CD14-positive monocyte (primary cell): ENCODE data around the gene DBF4B. TPM values are rescaled to one million over a fixed set of nuclear protein-coding genes. Genes with fewer than 3 reads are reported as not detected.

Source experiments
- DNase-seq, 3 donors: peaks; one replicate each; pipeline ENCODE4 v3.0.0-alpha.2; 2011 to 2022
- H2AFZ ChIP-seq: 2 replicates; pipeline ENCODE4 v1.6.0; 2012; ENCODE audit warnings: mild to moderate bottlenecking, low read depth, low read length, inconsistent platforms; ENCODE audit not compliant: insufficient read depth, poor library complexity, severe bottlenecking
- H3K27ac ChIP-seq, 2 donors: 1 replicate in 1 of 2; 2 replicates in 1 of 2; pipeline ENCODE4 v1.5.1; 2012 to 2013; ENCODE audit warnings: low read length in 2 of 2, control low read depth in 1 of 2, inconsistent platforms in 1 of 2, low read depth in 1 of 2, mild to moderate bottlenecking in 1 of 2
- H3K27me3 ChIP-seq, 2 donors: one replicate each; pipeline versions ENCODE4 v1.6.0 to v1.6.1; 2011 to 2013; ENCODE audit warnings: low read length in 2 of 2; ENCODE audit not compliant: control insufficient read depth in 2 of 2, insufficient read depth in 2 of 2
- H3K36me3 ChIP-seq, 2 donors: replicated peaks in 1 of 2; 1 replicate in 1 of 2; 2 replicates in 1 of 2; pipeline versions ENCODE4 v1.5.1 to v1.6.1; 2012 to 2013; ENCODE audit warnings: low read length in 2 of 2, control low read depth in 1 of 2, inconsistent platforms in 1 of 2, mild to moderate bottlenecking in 1 of 2; ENCODE audit not compliant: insufficient read depth in 2 of 2, control insufficient read depth in 1 of 2
- H3K4me1 ChIP-seq, 2 donors: 1 replicate in 1 of 2; 2 replicates in 1 of 2; pipeline versions ENCODE4 v1.5.1 to v1.6.1; 2012 to 2013; ENCODE audit warnings: low read length in 2 of 2, control low read depth in 1 of 2, inconsistent platforms in 1 of 2, mild to moderate bottlenecking in 1 of 2, moderate library complexity in 1 of 2; ENCODE audit not compliant: insufficient read depth in 2 of 2, control insufficient read depth in 1 of 2
- H3K4me2 ChIP-seq: replicated peaks from 2 replicates; pipeline ENCODE3; 2012; ENCODE audit warnings: low read length, moderate library complexity, mild to moderate bottlenecking; ENCODE audit not compliant: poor library complexity, severe bottlenecking; ENCODE audit errors: extremely low read depth
- H3K4me3 ChIP-seq, 3 experiments: fragments of 200-600 bp in 1 of 3; sonication (generic) in 1 of 3; replicated peaks in 1 of 3; 1 replicate in 2 of 3; 2 replicates in 1 of 3; pipeline ENCODE4 v1.5.1; 2011 to 2013; ENCODE audit warnings: low read length in 3 of 3, mild to moderate bottlenecking in 3 of 3, control low read depth in 2 of 3, low read depth in 2 of 3, inconsistent platforms in 1 of 3, moderate library complexity in 1 of 3
- H3K79me2 ChIP-seq: 2 replicates; pipeline ENCODE4 v1.6.0; 2012; ENCODE audit warnings: mild to moderate bottlenecking, control low read depth, inconsistent platforms, low read length, moderate library complexity; ENCODE audit not compliant: insufficient read depth
- H3K9ac ChIP-seq: 2 replicates; pipeline ENCODE4 v1.6.0; 2017; ENCODE audit warnings: low read length, mild to moderate bottlenecking; ENCODE audit not compliant: insufficient read depth, poor library complexity, severe bottlenecking
- H3K9me3 ChIP-seq, 2 donors: replicated peaks in 1 of 2; 1 replicate in 1 of 2; 2 replicates in 1 of 2; pipeline versions ENCODE4 v1.5.1 to v1.6.1; 2012 to 2013; ENCODE audit warnings: low read length in 2 of 2, control low read depth in 1 of 2; ENCODE audit not compliant: control insufficient read depth in 1 of 2, insufficient read depth in 1 of 2
- H4K20me1 ChIP-seq: 2 replicates; pipeline ENCODE4 v1.6.0; 2012; ENCODE audit warnings: mild to moderate bottlenecking, low read length, control low read depth, moderate library complexity; ENCODE audit not compliant: insufficient read depth
- H3K27ac Mint-ChIP-seq, 7 donors: one replicate each; pipeline ENCODE4 v1.8.0; 2020; ENCODE audit warnings: mild to moderate bottlenecking in 7 of 7, mixed read lengths in 7 of 7, moderate library complexity in 6 of 7, inconsistent platforms in 2 of 7
- H3K27me3 Mint-ChIP-seq, 3 donors: one replicate each; pipeline ENCODE4 v1.8.0; 2021 to 2022; ENCODE audit warnings: low read depth in 3 of 3, mild to moderate bottlenecking in 3 of 3, mixed read lengths in 3 of 3, moderate library complexity in 3 of 3, inconsistent platforms in 1 of 3
- H3K36me3 Mint-ChIP-seq, 2 donors: one replicate each; pipeline ENCODE4 v1.8.0; 2020; ENCODE audit warnings: mixed read lengths in 2 of 2, inconsistent platforms in 1 of 2, mild to moderate bottlenecking in 1 of 2
- H3K4me1 Mint-ChIP-seq: one replicate; pipeline ENCODE4 v1.8.0; 2020; ENCODE audit warnings: mild to moderate bottlenecking, mixed read lengths
- H3K4me3 Mint-ChIP-seq, 2 donors: one replicate each; pipeline ENCODE4 v1.8.0; 2020; ENCODE audit warnings: mild to moderate bottlenecking in 2 of 2, mixed read lengths in 2 of 2, moderate library complexity in 1 of 2
- H3K9me3 Mint-ChIP-seq, 7 donors: one replicate each; pipeline ENCODE4 v1.8.0; 2020 to 2022; ENCODE audit warnings: mixed read lengths in 7 of 7, mild to moderate bottlenecking in 6 of 7, moderate library complexity in 6 of 7, inconsistent platforms in 2 of 7
- CTCF ChIP-seq: fragments of 200-600 bp; IDR thresholded peaks from one replicate; pipeline ENCODE4 v1.8.0; 2022; ENCODE audit warnings: antibody characterized with exemption, mild to moderate bottlenecking
- WGBS: methylation state at CpG from one replicate; pipeline ENCODE4 v1.1.5; 2013; ENCODE audit warnings: missing lambda C conversion rate; ENCODE audit not compliant: insufficient coverage; 5-methylcytosine and 5-hydroxymethylcytosine counted together
- intact Hi-C, 2 donors: fragments of 100-400 bp; cut with micrococcal nuclease; formaldehyde crosslinking; loops; one replicate each; pipeline versions ENCODE4 v1.15.0 to v1.15.1; 2023
- polyA plus RNA-seq, 3 donors: library from polyadenylated mRNA; depleted of rRNA in 1 of 3; unstranded in 2 of 3; stranded (reverse) in 1 of 3; fragments of 300-500 nt in 2 of 3; fragments of >200 nt in 1 of 3; fragmentation: Illumina TruSeq in 2 of 3; gene quantifications; 1 replicate in 2 of 3; 2 replicates in 1 of 3; pipeline ENCODE4 v1.2.3, GENCODE V29; 2012 to 2021

DBF4B gene
- polyA plus RNA-seq, 3 donors = 0.23 to 2.9 (median 0.34) TPM

- H3K36me3 Mint-ChIP-seq = no peaks in the 10 kb centered on the region
- H3K4me3 Mint-ChIP-seq = no peak overlapping the region
- DNase-seq = no peak
- Histone ChIP-seq H3K4me2 (no peak overlapping the region), H4K20me1 (no peaks in the 10 kb centered on the region), H3K4me1 (peaks cover 5 to 8% of the 10 kb centered on the region in 2 donors), H3K9ac (no peak overlapping the region), H3K27me3 (peaks cover 19 to 32% of the 10 kb centered on the region in 2 donors), H3K4me3 (no peak overlapping the region), H2AFZ (no peak overlapping the region), H3K9me3 (peaks cover 0 to 6% of the 10 kb centered on the region in 2 donors), H3K27ac (no peak overlapping the region), H3K36me3 (no peaks in the 10 kb centered on the region), H3K79me2 (no peaks in the 10 kb centered on the region)
- peaks cover 2% of the 10 kb centered on the region for H3K4me1 Mint-ChIP-seq
- H3K27me3 Mint-ChIP-seq = peaks cover 28 to 43% (median 30%) of the 10 kb centered on the region in 3 donors
- 75% methylated on average over 5 of the region's 17 CpGs for WGBS
- no peak for TF ChIP-seq CTCF
- intact Hi-C loops = no loop called here
- H3K9me3 Mint-ChIP-seq = peaks cover 0 to 5% (median 0%) of the 10 kb centered on the region in 7 donors
- H3K27ac Mint-ChIP-seq = no peak overlapping the region
These were observed 53.7 kb downstream of the DBF4B start for GRCh38 chr17:44761932-44762810.

- Mint-ChIP-seq H3K27ac (no peak overlapping the region), H3K36me3 (no peaks in the 10 kb centered on the region), H3K4me3 (no peak overlapping the region), H3K27me3 (peaks cover 20 to 37% (median 21%) of the 10 kb centered on the region in 3 donors), H3K4me1 (peaks cover 2% of the 10 kb centered on the region), H3K9me3 (peaks cover 0 to 1% (median 0%) of the 10 kb centered on the region in 7 donors)
- Histone ChIP-seq H3K4me2 (no peak overlapping the region), H3K4me1 (peaks cover 5 to 8% of the 10 kb centered on the region in 2 donors), H3K9me3 (peaks cover 0 to 2% of the 10 kb centered on the region in 2 donors), H3K27ac (no peak overlapping the region), H3K27me3 (peaks cover 9 to 22% of the 10 kb centered on the region in 2 donors), H3K4me3 (no peak overlapping the region), H2AFZ (no peak overlapping the region), H4K20me1 (no peaks in the 10 kb centered on the region), H3K36me3 (no peaks in the 10 kb centered on the region), H3K9ac (no peak overlapping the region), H3K79me2 (no peaks in the 10 kb centered on the region)
- TF ChIP-seq CTCF = no peak
- intact Hi-C loops = no loop called here
- 90% methylated on average over 5 of the region's 5 CpGs for WGBS
- no peak for DNase-seq
These were observed 54.7 kb downstream of the DBF4B start for GRCh38 chr17:44763170-44763569.
